ENCODE measurements around the gene PSME2. TPM values are rescaled to one million over a fixed set of nuclear protein-coding genes. Genes with fewer than 3 reads are reported as not detected.

PSME2 gene
- polyA plus RNA-seq, 2 of the 4 experiments (the other 2 are of a cell fraction): 137 to 144 TPM

DNA sequence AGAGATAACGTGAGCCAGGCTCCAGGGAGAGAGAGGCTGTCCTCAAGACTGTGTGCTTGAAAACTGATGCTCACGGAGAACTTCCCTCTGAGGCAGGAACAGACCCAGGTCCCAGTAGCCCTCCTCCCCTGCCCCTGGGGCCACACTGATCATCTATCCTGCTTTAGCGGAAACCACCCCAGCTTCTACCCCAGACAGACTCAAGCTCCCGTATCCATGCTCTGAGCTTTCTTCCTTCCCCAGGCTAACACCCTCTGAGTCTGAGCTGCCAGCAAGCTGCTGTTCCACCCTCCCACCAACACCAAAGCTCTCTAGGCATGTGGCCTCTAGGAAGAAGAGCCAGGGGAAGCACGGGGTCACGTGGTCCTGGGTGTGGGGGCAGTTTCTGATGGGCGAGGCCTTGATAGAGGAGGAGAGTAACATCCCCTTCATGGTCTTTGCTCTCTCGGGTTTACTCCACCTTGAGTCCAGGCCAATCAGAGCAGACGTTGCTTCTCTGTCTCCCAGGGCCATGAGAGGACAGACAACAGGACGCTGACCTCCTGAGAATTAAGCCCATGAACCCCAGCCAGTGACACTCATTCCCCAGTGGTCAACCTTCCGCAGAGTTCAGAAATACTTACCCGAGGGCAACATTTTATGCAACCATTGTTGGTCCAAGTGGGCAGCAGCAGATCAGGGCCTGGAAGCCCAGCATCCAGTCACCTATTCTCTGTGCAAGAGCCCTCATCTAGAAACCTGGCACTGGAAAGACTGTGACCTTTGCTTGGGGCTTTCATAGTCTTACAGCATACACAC lies 50.9 kb downstream of the PSME2 start:
- POLR2A ChIA-PET: interaction anchor here (1.2 to 3.7 kb wide), 5 partner anchors 9 to 43 kb away, joined by 5 to 55 read pairs (median 16); partner anchors contain the start of genes CARMIL3, DCAF11 and NRL
- CTCF ChIA-PET: interaction anchor here (0.9 to 12.6 kb wide), 10 partner anchors 10 to 78 kb away, joined by 3 to 405 read pairs (median 4); partner anchors contain the start of genes IRF9 and PSME1
- TF ChIP-seq, protein P1, sequence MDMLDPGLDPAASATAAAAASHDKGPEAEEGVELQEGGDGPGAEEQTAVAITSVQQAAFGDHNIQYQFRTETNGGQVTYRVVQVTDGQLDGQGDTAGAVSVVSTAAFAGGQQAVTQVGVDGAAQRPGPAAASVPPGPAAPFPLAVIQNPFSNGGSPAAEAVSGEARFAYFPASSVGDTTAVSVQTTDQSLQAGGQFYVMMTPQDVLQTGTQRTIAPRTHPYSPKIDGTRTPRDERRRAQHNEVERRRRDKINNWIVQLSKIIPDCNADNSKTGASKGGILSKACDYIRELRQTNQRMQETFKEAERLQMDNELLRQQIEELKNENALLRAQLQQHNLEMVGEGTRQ (IDR thresholded peaks at IDR 0.05): peak; percentile 73
- TF ChIP-seq KDM5A (IDR thresholded peaks at IDR 0.05) (no peak), JUNB (IDR thresholded peaks at IDR 0.05) (no peak), FOSB (CRISPR knock-in tag; IDR thresholded peaks at IDR 0.05) (no peak), NPAS2 (CRISPR knock-in tag; IDR thresholded peaks at IDR 0.05; ENCODE audit: borderline replicate concordance) (no peak)
- TF ChIP-seq, protein P2, sequence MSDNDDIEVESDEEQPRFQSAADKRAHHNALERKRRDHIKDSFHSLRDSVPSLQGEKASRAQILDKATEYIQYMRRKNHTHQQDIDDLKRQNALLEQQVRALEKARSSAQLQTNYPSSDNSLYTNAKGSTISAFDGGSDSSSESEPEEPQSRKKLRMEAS (IDR thresholded peaks at IDR 0.05): 0 out of 2 replicates have a peak, but pooled peaks have one; percentile 19
- Histone ChIP-seq H3K4me2 (peak overlapping the region; percentile 89), H3K4me3 (peak overlapping the region; percentile 70), H3K4me1 (peaks cover 18% of the 10 kb centered on the region), H3K9me3 (no peaks in the 10 kb centered on the region), H3K27ac (peak overlapping the region; percentile 95 to 100)
- 58% methylated on average over 12 of the region's 12 CpGs for WGBS (ENCODE audit: missing lambda C conversion rate)
- ATAC-seq: peak in 1 of 2 experiments; percentile 4; a peak in 3 of 6 replicates
- DNase-seq (ENCODE audit: low read depth in 1 of 2, low spot score in 1 of 2): peak in 1 of 2 experiments; percentile 62
- FAIRE-seq: no peak

DNA sequence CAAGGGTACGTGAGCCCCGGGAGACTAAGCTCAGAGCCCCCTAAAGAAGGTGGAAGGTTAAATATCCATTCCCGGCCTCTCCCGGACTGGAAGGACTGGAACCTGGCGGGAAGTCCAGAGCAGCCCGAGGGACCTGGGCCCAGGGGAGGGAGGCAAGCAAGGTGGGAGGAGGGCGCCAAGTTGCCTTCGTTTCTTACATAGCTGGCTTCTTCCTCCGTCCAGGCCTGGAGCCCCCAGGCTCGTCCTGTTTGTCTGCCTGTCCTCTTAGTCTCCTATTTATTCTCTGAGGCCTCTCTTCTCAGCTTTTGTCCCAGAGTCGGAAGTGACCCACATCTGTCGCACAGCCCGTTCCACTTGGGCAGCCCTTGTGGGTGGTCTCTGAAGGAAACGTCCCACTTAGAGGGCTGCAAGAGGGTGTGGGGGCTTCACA lies 51.6 kb downstream of the PSME2 start:
- ChIA-PET CTCF (interaction anchor here (0.9 to 12.6 kb wide), 8 partner anchors 10 to 66 kb away, joined by 3 to 405 read pairs (median 4); partner anchors contain the start of gene PSME1), POLR2A (interaction anchor here (1.2 to 3.7 kb wide), 7 partner anchors 10 to 147 kb away, joined by 3 to 55 read pairs (median 13); partner anchors contain the start of genes CARMIL3, CPNE6, DCAF11 and NRL)
- no peak for FAIRE-seq
- ATAC-seq: peak in 1 of 2 experiments; percentile 27; a peak in 3 of 6 replicates
- H3K4me2 ChIP-seq: peak overlapping the region; percentile 89
- TF ChIP-seq, protein P3, sequence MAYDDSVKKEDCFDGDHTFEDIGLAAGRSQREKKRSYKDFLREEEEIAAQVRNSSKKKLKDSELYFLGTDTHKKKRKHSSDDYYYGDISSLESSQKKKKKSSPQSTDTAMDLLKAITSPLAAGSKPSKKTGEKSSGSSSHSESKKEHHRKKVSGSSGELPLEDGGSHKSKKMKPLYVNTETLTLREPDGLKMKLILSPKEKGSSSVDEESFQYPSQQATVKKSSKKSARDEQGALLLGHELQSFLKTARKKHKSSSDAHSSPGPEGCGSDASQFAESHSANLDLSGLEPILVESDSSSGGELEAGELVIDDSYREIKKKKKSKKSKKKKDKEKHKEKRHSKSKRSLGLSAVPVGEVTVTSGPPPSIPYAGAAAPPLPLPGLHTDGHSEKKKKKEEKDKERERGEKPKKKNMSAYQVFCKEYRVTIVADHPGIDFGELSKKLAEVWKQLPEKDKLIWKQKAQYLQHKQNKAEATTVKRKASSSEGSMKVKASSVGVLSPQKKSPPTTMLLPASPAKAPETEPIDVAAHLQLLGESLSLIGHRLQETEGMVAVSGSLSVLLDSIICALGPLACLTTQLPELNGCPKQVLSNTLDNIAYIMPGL (CRISPR knock-in tag; IDR thresholded peaks at IDR 0.05; ENCODE audit: borderline replicate concordance): no peak
- TF ChIP-seq GATA3 (IDR thresholded peaks at IDR 0.05; ENCODE audit: borderline replicate concordance): no peak
- TF ChIP-seq, protein P4, sequence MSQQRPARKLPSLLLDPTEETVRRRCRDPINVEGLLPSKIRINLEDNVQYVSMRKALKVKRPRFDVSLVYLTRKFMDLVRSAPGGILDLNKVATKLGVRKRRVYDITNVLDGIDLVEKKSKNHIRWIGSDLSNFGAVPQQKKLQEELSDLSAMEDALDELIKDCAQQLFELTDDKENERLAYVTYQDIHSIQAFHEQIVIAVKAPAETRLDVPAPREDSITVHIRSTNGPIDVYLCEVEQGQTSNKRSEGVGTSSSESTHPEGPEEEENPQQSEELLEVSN (IDR thresholded peaks at IDR 0.05; ENCODE audit: borderline replicate concordance, low read depth): peak; percentile 17; the same call in 1 of the 2 replicates
- H3K4me1 ChIP-seq: peaks cover 18% of the 10 kb centered on the region
- peak overlapping the region; percentile 70 for H3K4me3 ChIP-seq
- H3K9me3 ChIP-seq: no peaks in the 10 kb centered on the region
- WGBS (ENCODE audit: missing lambda C conversion rate): 14% methylated on average over 14 of the region's 14 CpGs
- no peak for DNase-seq (ENCODE audit: low read depth in 1 of 2, low spot score in 1 of 2)
- peak overlapping the region; percentile 95 to 100 for H3K27ac ChIP-seq

DNA sequence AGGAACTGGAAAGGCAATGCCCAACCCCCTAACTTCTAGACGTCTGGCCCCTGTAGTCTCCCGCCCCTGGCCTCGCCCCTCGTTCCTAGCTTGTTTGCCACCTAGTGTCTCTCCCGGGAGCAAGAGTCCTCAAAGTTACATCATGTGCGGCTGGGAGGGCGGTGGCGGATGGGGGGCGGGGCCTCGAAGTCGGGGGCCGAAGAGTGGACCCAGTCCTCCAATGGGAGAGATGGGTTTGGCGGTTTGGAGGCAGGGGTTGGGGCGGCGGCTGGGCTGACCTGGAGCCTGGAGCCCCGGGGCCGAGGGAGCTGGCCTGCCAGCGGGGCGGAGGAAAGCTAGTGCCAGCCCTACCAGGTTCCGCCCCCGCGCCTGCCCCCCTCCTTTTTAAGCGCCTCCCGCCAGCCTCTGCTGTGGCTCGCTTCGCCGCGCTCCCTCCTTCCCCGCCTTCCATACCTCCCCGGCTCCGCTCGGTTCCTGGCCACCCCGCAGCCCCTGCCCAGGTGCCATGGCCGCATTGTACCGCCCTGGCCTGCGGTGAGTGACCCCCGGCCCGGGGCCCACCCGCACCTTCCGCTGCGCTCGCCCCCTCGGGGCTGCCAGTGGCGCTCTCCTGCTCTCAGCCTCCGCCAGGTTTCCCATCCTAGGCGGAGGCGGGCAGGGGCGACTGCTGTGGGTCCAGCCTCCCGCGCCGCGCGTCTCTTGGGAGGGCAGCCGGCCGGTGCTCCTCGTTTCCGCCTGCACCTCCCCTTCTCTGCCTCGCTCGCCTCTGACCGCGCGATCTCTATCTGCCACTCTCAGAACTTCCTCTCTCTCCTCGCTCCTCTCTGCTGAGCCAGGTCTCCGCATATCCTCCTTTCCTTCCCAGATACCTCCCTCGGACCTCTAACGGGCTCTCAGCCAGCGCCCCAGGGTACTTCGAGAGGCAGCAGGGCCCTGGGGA lies 52.2 kb downstream of the PSME2 start, which contains the start of gene PCK2:
PCK2 (plus strand) TSS at position 411 of the 940 bp plus-strand sequence; CDS start at position 506, 95 bp downstream.
- WGBS (ENCODE audit: missing lambda C conversion rate): under 1% methylated on average over 35 of the region's 68 CpGs
- no peaks in the 10 kb centered on the region for H3K9me3 ChIP-seq
- FAIRE-seq (no peak), DNase-seq (ENCODE audit: low read depth in 1 of 2, low spot score in 1 of 2) (peak; percentile 95 to 97), ATAC-seq (peak; percentile 93 to 94)
- CTCF ChIA-PET: interaction anchor here (0.9 to 12.6 kb wide), 11 partner anchors 11 to 67 kb away, joined by 3 to 405 read pairs (median 4); partner anchors contain the start of genes CPNE6, IRF9 and PSME1
- H3K4me3 ChIP-seq: peak within 1 kb of the TSS; percentile 70
- peak within 1 kb of the TSS; percentile 89 for H3K4me2 ChIP-seq
- H3K4me1 ChIP-seq: peaks cover 18% of the 10 kb centered on the region
- POLR2A ChIA-PET: interaction anchor here (0.6 to 3.7 kb wide), 21 partner anchors 9 to 336 kb away, joined by 3 to 55 read pairs (median 6); partner anchors contain the start of genes CARMIL3, CPNE6, DCAF11 and EMC9
- peak within 1 kb of the TSS; percentile 95 to 100 for H3K27ac ChIP-seq
- TF ChIP-seq, protein P5, sequence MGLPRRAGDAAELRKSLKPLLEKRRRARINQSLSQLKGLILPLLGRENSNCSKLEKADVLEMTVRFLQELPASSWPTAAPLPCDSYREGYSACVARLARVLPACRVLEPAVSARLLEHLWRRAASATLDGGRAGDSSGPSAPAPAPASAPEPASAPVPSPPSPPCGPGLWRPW (IDR thresholded peaks at IDR 0.05): no peak
- TF ChIP-seq, protein P6, sequence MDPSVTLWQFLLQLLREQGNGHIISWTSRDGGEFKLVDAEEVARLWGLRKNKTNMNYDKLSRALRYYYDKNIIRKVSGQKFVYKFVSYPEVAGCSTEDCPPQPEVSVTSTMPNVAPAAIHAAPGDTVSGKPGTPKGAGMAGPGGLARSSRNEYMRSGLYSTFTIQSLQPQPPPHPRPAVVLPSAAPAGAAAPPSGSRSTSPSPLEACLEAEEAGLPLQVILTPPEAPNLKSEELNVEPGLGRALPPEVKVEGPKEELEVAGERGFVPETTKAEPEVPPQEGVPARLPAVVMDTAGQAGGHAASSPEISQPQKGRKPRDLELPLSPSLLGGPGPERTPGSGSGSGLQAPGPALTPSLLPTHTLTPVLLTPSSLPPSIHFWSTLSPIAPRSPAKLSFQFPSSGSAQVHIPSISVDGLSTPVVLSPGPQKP (IDR thresholded peaks at IDR 0.05; ENCODE audit: low read depth, low read length): no peak
- TF ChIP-seq JUN (IDR thresholded peaks at IDR 0.05) (peak; percentile 73 to 98), MAZ (IDR thresholded peaks at IDR 0.05; ENCODE audit: borderline replicate concordance, low read depth, low read length) (0 out of 2 replicates have a peak, but pooled peaks have one; percentile 6), POLR2A (IDR thresholded peaks at IDR 0.05; ENCODE audit: low read length) (peak; percentile 95), TFCP2L1 (CRISPR knock-in tag; IDR thresholded peaks at IDR 0.05) (peak; percentile 34; the same call in 1 of the 2 replicates), PHF8 (IDR thresholded peaks at IDR 0.05; ENCODE audit: borderline replicate concordance, low read depth) (peak; percentile 75), CEBPB (IDR thresholded peaks at IDR 0.05) (peak in 1 of 2 experiments; percentile 69; a peak in 2 of 4 replicates), GATA3 (IDR thresholded peaks at IDR 0.05; ENCODE audit: borderline replicate concordance) (peak; percentile 27; the same call in 1 of the 2 replicates), FOSB (CRISPR knock-in tag; IDR thresholded peaks at IDR 0.05) (no peak), ZC3H11A (IDR thresholded peaks at IDR 0.05) (no peak)
- TF ChIP-seq, protein P2 (IDR thresholded peaks at IDR 0.05): peak; percentile 66
- TF ChIP-seq, protein P4 (IDR thresholded peaks at IDR 0.05; ENCODE audit: borderline replicate concordance, low read depth): peak; percentile 81
